Fibroblast of mammary gland (primary cell): Measurements from ENCODE around the gene CTIF.

Experiments used
- DNase-seq: peaks from one replicate; pipeline ENCODE4 v3.0.0-alpha.2; 2010; ENCODE audit warnings: low read depth
- H3K4me3 ChIP-seq: 2 replicates; pipeline ENCODE4 v1.5.1; 2011; ENCODE audit warnings: low read depth, mild to moderate bottlenecking, low read length, moderate library complexity; ENCODE audit not compliant: control insufficient read depth
- CTCF ChIP-seq: conservative IDR thresholded peaks from 2 replicates; pipeline ENCODE4 v1.5.1; 2011; ENCODE audit warnings: low read depth, low read length, inconsistent platforms; ENCODE audit not compliant: control insufficient read depth, insufficient read depth

The CTIF gene

GRCh38 chr18:48776156-48776555, 237.3 kb downstream of the CTIF start:
- TF ChIP-seq CTCF = no peak
- H3K4me3 ChIP-seq = no peak overlapping the region
- no peak for DNase-seq

- DNase-seq = no peak
- no peak overlapping the region for H3K4me3 ChIP-seq
- no peak for TF ChIP-seq CTCF
Observed at GRCh38 chr18:48776641-48777025, 237.8 kb downstream of the CTIF start.

GRCh38 chr18:48777026-48777743, 238.4 kb downstream of the CTIF start:
- DNase-seq = peak; percentile 34
- TF ChIP-seq CTCF = peak; percentile 68
- H3K4me3 ChIP-seq = no peak overlapping the region

- no peak overlapping the region for H3K4me3 ChIP-seq
- peak; percentile 15 for DNase-seq
- peak; percentile 8 for TF ChIP-seq CTCF
Observed at GRCh38 chr18:48777744-48778116, 238.9 kb downstream of the CTIF start.

- no peak overlapping the region for H3K4me3 ChIP-seq
- TF ChIP-seq CTCF = no peak
- no peak for DNase-seq
Observed at GRCh38 chr18:48778344-48779011, 239.6 kb downstream of the CTIF start.

GRCh38 chr18:48779462-48779861, 240.6 kb downstream of the CTIF start:
- DNase-seq = no peak
- no peak for TF ChIP-seq CTCF
- H3K4me3 ChIP-seq = no peak overlapping the region
